NCI-H128 (cell line): ENCODE measurements around the gene USP49.
"Not testable (repeated sequence)": the region's sequence is repeated elsewhere in the genome, so short reads cannot be mapped to it uniquely, and the experiment has no call there.

Experiments used
- DNase-seq: peaks from one replicate; lab custom pipeline; 2025; ENCODE audit not compliant: unreplicated experiment; lab: John Stamatoyannopoulos, UW

The USP49 gene

DNA sequence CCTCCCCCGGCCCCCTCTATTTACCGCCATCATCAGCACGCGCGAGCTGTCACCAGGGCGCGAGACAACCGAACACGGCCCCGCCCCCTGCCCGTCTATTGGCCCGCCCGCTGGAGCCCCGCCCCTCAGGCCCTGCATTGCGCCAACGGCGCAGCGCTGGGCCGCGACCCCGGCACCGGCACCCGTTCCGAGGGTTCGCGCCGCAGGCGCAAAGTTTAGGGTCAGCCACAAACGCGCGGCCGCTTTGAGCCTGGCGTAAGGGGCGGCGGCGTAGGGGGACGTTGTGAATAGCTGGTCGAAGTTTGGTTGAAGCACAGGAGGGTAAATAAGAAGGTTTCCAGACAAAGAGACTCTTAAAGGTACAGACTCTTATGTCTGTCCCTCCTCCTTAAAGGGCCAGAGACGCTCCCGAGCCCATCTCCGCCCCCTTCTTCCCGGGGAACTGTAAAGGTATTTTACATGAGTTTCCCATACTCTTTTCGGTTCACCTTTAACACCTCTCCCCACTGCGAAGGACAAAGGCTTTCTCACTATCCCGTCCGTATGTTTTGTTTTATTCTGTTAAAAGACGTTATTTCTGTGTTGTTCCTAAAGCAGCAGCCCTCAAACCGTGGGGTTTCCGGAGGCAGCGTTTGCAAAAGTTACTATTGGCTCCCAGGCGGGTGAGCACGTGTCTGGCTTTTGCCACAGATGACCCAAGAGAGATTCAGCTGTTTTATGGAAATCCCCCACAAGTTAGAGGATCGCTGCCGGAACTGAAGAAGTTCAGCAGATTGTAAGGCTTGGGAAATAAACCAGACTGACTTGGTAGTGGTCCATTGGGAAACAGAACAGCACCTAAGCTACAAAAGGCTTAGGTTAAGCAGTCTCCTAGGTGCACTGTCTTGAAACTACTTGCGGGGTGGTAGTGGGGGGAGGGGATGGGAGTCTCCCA is at the start of gene USP49:
Gene USP49 (minus strand): TSS at position 76 of the 934 bp plus-strand sequence. CDS start 88,392 bp downstream, outside the sequence.
- DNase-seq: peak; percentile 63

DNA sequence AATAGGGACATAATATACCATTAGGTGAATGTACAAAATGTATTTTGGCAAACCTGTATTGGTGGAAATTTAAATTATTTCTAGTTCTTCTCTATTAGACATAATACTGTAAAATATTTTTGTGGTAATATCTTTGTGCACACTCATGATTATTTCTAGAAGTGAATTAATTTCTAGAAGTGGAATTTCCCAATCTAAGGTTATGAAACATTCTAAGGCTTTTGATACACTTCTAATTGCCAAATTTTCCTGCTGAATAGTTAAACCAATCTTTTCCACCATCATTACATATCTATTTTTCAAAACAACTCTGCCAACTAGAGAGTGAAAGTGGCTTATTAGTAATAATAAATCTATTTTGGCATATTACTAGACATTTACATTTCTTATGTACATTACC is 48.3 kb upstream of the USP49 start:
- DNase-seq: no peak

DNA sequence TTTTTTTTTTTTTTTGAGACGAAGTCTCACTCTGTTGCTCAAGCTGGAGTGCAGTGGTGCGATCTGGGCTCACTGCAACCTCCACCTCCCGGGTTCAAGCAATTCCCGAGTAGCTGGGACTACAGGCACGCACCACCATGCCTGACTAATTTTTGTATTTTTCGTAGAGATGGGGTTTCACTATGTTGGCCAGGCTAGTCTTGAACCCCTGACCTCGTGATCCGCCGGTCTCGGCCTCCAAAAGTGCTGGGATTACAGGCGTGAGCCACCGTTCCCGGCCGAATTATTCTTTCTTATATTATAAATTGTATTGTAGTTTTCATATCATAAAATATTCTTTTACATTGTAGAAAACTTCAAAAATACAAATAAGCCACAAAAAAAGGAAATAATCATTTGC is 47.7 kb upstream of the USP49 start:
- DNase-seq: not testable (repeated sequence)

DNA sequence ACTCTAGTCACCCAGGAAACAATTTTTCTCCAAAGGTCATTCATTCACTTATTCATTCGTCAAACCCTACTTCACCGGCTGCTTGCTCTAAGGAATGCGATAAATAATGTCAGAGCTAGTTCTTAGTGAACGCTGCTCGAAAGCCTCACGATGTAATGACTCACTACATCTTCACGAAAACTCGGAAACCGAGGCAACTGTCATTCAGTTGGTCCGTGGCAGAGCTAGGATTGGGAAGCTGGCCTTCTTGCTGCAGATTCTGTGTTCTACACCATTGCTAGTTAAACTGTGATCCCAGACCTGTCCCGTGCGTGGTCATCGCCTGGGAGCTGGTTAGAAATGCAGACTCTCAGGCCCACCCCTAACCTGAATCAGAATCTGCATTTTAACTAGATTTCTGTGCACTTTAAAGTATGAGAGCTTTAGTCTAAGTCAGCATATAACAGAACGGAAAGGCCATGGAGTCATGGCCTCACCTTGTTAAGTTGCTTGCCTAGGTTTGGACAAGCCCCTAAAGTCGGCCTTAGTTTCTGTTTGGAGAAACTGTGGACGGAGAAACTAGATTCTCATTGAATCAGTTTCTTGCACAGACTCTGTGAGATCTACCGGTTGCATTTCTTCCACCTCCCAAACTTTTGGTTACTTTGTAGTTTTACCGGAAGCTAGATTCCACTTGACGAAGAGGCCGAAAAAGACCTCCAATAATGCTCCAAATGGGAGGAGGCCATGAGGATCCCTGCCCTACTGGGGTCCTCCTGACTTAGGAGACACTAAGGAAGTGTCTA is 47.1 kb upstream of the USP49 start:
- no peak for DNase-seq

DNA sequence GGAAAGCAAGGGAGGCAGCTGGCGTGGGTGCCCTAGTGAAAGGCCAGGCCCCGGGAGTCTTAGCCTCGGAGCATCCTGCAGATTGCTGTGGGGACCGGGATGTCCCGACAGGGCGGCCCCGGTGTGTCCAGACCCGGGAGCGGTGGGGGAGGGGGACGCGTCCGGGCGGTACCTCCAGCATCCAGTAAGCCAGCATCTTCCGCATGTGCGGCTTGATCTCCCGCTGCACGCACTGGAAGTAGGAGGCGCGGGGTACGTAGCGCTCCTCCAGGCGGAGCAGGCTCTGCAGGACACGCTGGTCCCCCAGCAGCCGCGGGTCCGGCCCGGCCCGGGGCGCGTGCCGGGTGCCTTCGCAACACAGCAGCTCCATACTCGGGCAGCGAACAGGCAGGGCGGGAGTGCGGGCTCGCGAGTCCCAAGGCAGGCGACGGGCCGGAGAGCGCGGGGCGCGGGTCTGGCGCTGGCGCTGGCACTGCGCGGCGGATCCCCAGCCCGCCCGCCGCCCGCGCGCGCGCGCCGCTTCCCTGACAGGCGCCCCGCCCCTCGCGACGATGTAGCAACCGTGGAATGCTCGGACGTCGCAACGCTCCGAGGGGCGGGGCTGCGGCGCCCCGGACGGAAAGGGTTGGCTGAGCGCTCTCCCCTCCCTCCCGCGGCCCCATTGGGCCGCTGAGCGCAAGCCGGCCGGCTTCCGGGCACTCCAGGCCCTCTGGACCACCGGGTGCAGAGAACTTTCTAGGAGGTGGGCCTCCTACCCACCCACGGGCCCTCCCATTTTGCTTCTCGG is 46.3 kb upstream of the USP49 start, which contains the start of gene CCND3:
Gene CCND3 (minus strand): TSS at position 529 of the 787 bp plus-strand sequence. CDS start 159 bp downstream, at position 370.
- DNase-seq: peak; percentile 71

DNA sequence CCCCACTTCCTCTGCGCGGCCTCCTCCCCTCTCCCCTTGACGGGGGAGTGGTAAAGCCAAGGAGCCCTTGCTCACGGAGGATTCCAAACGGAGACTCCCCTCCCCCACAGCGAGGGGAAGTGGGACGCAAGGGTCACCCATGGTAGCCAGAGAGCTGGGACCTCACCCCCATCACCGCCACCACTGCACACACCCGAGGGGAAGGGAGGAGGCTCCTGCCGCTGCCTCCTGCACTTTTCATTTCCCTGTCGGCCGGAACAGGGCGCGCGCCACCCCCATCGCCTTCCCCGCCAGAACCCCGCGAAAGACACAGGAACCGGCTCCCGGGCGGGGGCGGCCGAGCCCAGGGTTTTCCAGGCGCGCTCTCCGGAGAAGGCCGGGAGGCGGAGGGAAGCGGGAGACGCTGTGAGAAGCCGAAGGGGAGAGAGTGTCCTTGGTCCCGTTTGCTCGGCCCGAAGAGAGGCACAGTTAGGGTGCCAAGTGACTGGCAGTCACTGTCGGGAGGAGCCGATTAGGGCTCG is 45.6 kb upstream of the USP49 start:
- DNase-seq: no peak

DNA sequence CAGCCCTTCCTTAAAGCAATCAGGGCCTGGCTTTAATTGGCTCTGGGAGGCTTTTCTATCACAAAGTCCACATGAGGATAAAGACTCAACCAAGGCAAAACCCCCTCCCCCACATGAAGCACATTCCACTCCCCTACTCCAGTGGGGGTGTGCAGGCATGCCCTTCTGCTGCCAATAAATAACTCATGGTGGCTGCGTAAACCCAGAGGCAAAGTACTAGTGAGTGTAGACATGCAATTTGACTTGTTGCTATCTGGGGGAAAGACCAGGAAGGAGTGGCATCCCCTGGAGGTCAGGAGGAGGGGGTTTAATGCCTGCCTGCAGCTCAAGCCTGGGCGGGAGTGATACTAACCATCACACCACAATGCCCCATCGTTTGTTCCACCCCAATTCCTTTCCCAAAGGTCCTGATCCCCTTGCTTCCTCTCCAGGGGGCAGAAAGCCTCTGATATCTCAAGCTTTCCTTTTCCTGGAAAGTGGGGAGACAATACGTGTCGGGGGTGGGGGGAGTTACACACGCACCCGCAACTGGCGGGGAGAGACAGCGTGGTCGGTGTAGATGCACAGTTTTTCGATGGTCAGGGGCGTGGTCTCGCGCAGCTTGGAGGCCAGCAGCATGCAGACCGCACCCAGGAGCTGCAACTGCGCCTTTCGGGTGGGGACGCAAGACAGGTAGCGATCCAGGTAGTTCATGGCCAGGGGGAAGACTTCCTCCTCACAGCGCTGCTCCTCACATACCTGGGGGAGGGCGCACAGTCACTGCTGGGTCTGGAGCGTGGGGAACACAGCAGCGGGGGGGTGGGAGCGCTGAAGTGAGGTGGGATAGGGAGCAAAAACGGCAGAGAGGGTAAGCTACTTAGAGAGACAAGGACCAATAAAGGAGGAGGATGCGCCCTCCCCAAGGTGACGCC is 44.9 kb upstream of the USP49 start:
- no peak for DNase-seq

DNA sequence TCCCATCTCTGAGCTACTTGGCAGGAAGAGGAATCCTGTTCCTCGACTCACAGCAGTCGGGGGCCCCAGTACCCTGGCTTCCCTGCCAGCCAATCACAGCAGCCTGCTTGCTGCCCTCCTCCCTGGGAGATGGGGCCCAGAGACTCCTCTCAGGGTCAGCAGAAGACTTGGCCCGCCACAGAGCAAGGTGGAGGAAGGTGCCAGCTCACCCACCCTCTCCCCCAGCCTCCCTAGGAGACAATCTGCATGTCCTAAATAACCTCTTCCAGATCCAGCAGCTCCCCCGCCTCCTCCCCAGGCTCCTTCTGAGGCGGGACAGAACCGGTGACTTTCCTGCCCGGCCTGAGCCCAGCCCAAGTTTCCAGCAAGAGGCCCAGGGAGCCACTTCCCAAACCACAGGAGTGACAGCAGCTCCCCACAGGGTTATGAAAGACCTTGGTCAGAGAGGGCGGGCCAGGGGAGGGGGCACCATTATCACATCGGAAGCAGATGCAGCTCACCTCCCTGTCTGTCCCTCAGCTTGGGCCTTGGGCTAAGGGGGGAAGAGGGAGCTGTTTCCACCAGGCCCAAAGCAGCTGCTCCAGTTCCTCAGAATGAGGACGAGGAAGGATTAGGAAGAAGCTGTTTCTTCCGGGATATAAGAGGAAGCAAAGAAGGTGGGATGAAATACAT is 44.1 kb upstream of the USP49 start:
- no peak for DNase-seq

DNA sequence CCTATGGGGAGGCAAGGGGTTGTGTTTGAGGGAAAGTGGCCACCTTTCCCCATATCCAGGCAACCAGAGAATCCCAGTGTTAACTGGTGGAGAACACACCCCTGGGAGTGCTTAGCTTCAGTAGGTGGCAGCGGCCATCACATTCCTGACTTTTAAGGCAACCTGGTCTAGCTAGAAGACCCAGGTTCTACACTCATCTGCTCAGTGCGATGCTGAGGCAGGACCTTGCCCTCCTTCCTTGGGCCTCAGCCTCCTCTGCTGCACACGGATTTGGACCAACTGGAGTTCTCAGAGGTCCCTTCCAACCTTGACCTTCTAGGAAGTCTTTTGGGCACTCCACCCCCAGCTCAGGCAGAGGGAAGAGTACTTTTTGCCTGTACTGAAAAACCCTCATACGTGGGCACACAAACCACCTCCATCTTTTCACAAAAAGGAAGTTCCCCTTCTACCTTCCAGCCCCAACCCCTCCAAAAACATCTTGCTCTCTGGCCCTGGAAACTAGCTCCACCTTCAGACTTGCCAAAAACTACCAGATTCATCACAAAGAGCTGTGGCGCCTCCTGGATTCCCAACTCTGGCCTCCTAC is 43.5 kb upstream of the USP49 start:
- no peak for DNase-seq

DNA sequence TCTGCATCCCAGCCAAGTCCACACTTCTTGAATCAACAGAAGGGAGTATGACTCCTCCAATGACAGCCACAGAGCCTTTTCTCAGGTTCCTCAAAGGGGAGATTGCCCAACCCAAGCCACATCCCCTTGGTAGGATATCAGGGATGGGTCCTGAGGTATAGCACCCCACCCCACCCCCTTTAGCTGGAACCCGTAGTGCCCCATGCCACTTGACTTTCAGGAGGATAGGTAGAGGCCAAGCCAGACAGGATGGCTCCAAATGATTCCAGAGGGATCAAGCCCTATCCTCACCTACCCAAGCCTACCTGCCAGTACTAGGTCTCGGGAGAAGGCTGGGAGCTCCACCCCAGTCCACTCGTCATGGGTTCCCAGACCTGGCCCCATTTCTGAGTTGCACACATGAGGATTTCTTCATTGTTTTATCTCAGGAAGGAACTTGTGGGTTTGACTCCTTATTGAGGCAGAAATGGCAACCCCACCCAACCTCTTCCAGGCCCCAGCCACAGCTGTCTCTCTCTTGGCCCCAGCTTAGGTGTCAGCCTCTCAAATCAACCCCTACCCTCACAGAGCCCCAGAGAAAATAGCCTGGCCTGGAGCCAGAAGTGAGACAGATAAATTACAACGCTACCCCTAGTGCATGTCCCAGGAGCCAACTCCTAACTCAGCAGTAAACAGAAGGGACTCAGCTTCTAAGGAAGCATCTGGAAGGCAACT is 42.8 kb upstream of the USP49 start:
- no peak for DNase-seq

DNA sequence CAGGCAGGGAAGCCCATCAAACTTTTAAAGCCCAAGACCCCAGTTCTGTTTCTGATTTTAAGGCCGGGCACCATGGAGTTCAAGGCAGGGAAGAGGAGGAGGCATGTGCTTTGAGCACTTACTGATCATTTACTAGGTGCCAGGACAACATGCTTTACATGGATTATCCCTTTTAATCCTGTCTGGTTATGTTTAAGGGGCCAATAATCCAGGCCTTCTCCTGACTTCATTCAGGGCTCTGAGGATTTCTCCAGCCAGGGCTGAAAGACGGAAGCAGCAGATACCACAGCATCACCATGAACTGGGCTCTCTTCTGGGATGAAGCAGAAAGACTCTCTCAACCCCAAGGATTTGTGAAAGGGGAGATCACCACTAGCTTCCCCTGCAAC is 42.3 kb upstream of the USP49 start:
- no peak for DNase-seq

DNA sequence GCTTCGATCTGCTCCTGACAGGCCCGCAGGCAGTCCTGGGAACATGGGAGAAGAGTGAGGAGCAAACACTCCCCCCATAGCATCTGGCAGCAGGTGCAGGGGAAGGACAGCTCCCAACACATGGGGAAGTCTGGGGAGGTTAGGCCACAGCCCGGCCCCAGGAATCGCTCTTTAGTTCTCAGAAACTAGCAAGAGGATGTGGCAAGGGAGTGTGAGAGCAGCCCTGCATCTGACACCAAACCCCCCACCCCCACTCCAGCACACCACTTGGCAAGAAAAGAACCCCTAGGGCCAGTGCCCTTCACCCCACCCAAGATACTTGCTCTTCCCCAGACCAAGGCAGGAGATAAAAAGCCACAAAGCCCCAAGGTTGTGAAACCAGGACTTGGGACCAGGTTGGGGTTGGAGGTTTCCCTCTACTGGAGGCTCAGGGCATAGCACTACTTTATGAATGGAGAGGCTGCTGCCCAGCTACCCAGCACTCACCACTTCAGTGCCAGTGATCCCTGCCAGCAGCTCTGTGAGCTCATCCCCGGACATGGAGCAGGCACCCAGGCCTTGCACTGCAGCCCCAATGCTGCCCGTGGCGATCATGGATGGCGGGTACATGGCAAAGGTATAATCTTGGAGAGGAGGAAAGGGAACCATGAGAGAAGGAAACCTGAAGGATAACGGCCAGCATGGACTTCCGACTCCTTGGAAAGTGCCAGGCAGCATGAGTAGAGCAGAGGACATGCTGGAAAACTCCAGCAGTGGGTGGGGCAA is 41.1 kb upstream of the USP49 start:
- peak; percentile 9 for DNase-seq

DNA sequence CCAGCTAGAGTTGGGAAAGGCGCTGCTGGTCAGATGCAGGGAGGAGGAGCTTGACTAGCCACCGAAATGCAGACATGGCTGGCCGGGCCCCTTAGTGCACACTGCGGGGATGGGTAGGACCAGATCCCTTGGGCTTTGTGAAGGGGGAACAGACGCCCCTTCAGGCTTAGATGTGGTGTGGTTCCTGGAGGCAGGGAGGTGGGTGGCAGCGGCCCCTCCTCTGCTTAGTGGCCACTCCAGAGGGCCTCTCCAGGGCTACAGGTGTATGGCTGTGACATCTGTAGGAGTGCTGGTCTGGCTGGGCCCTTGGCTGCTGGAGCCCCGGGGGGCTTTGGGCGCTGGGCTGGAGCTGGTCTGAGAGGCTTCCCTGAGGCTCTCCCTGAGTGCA is 40.5 kb upstream of the USP49 start:
- DNase-seq: no peak

DNA sequence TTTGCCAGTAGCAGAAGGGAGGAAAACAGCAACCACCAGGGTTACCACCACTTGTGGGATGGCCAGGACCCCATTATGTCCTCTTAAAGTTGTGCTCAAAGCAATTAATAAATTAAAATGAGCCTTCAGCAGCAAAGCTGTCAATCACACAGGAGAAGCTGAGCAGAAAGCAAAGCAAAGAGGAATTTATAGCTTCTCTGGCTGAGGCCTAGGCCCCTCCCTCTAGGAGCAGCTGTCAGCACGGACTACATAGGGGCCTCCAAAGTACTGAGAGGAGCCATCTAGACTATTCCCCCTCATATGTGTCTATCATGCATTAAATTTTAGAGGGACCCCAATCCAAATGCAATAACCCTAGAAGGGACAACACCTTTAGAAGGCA is 40.0 kb upstream of the USP49 start:
- DNase-seq: no peak

DNA sequence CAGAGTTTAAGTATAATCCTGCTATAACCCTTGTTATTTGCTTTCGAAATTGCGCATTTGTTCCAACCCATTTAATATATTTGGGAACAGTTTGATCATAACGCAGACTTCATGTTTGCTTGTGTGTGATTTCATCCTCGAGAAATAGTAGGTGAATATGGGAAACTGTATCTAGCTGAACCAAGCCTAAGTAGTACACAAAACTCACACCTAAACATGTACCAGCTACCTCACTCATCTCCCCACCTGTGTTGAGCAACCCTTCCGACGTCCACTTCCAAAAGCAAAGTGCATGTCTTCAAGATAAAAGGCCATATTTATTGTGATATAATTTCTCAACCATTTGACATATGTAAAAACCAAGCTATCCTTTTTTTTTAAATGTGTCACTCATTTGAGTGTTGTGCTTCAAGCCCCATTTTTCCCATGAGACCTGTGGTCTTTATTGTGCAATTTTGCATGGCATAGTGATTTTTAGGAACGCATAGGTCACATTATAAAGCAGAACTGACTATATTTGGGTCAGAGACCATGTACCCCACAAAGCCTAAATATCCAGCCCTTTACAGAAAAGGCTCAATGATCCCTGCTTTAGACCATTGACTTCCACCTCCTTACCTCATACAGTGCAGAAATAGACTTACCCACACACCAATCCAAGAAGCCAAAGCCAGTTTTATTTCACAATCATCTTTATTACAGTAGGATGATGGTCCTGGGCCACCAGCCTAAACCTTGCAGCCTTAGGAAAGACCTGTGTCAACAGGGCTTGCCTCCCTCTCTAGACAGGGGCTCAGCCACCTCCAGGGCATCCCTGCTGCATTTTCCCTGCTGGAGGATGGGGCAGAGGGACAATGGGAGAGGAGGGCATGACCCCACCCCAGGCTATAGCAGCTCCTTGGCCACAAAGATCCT is 39.4 kb upstream of the USP49 start:
- DNase-seq: no peak

DNA sequence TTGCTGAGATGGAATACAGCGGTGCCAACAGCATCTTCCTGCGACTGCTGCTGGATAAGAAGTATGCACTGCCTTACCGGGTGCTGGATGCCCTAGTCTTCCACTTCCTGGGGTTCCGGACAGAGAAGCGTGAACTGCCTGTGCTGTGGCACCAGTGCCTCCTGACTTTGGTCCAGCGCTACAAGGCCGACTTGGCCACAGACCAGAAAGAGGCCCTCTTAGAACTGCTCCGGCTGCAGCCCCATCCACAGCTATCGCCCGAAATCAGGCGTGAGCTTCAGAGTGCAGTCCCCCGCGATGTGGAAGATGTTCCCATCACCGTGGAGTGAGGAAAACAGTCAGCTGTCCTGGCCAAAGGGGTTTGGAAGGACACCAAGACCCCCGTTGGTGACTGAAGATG is 37.2 kb upstream of the USP49 start:
- no peak for DNase-seq

DNA sequence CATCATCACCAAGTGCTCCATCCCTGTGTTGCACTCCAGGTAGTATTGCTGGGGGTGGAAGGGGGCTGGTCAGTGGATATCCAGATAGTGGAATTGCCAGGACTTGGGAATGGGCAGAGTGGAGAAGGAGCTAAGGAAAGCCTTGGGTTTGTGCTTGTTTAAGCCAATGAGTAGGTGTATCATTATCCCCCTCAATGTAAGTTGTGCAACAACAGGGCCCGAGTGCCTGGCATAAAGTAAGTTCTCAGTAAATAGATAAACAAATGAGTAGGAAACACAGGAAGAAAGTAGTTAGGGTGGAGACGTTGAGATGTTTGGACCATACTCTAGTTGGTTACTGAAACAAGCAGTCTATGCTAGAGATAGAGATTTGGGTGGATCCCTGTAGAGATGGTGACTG is 36.6 kb upstream of the USP49 start:
- no peak for DNase-seq
